GM19240 (cell line): ENCODE results near the gene DENND1A.
"Not testable (repeated sequence)": the region's sequence is repeated elsewhere in the genome, so short reads cannot be mapped to it uniquely, and the experiment has no call there.

Experiments used
- DNase-seq: peaks from one replicate; pipeline ENCODE4 v3.0.0; 2011; ENCODE audit warnings: low spot score; ENCODE audit not compliant: insufficient read length

The DENND1A gene

GRCh38 chr9:123437201-123437600 lies 492.7 kb downstream of the DENND1A start:
- DNase-seq = no peak

GRCh38 chr9:123435471-123435870 lies 494.5 kb downstream of the DENND1A start:
- no peak for DNase-seq

- no peak for DNase-seq
Observed at GRCh38 chr9:123434619-123435240, 495.2 kb downstream of the DENND1A start.

- no peak for DNase-seq
Observed at GRCh38 chr9:123432331-123433236, 497.3 kb downstream of the DENND1A start.

GRCh38 chr9:123431581-123431980 lies 498.3 kb downstream of the DENND1A start:
- no peak for DNase-seq

GRCh38 chr9:123428450-123428849 lies 501.5 kb downstream of the DENND1A start:
- DNase-seq = not testable (repeated sequence)

GRCh38 chr9:123426406-123426805 lies 503.5 kb downstream of the DENND1A start:
- DNase-seq = peak; percentile 50

- no peak for DNase-seq
Observed at GRCh38 chr9:123425836-123426365, 504.0 kb downstream of the DENND1A start.

- DNase-seq = no peak
Observed at GRCh38 chr9:123425261-123425821, 504.6 kb downstream of the DENND1A start.

- no peak for DNase-seq
Observed at GRCh38 chr9:123424552-123425225, 505.2 kb downstream of the DENND1A start.

- no peak for DNase-seq
Observed at GRCh38 chr9:123424131-123424530, 505.8 kb downstream of the DENND1A start.

- DNase-seq = no peak
Observed at GRCh38 chr9:123423311-123423640, 506.6 kb downstream of the DENND1A start.

GRCh38 chr9:123422635-123423310 lies 507.2 kb downstream of the DENND1A start:
- DNase-seq = no peak

- DNase-seq = no peak
Observed at GRCh38 chr9:123421801-123422455, 508.0 kb downstream of the DENND1A start.

GRCh38 chr9:123421186-123421585 lies 508.7 kb downstream of the DENND1A start:
- no peak for DNase-seq

- DNase-seq = no peak
Observed at GRCh38 chr9:123420592-123421111, 509.3 kb downstream of the DENND1A start.

GRCh38 chr9:123419721-123420591 lies 510.0 kb downstream of the DENND1A start:
- DNase-seq = no peak

- no peak for DNase-seq
Observed at GRCh38 chr9:123419091-123419490, 510.8 kb downstream of the DENND1A start.

GRCh38 chr9:123418506-123418905 lies 511.4 kb downstream of the DENND1A start:
- DNase-seq = no peak
